IMR-90 (cell line): ENCODE results near the gene TMEM143. TPM values are rescaled to one million over a fixed set of nuclear protein-coding genes. Genes with fewer than 3 reads are reported as not detected.

ENCODE experiments used
- ATAC-seq: fragments of 200-7000 bp; cut with Tn5 transposase; 2 replicates; pipeline ENCODE4 v1.9.1; 2020; ENCODE audit warnings: low read depth, mild to moderate bottlenecking, moderate library complexity
- BruUV-seq: library from RNA; stranded (reverse); fragments of 400-500 nt; replicated peaks from 2 replicates; lab custom pipeline; 2021; lab: Mats Ljungman, UMichigan
- CTCF ChIA-PET: fragments of 300-600 bp; formaldehyde crosslinking; extraction: SDS; loops from one replicate; lab custom pipeline; 2021; ENCODE audit warnings: antibody characterized with exemption; lab: Yijun Ruan, JAX
- POLR2A ChIA-PET: fragments of 300-600 bp; sonication (Branson Sonifier 250); formaldehyde crosslinking; loops from one replicate; lab custom pipeline; 2022; ENCODE audit warnings: antibody characterized with exemption; ENCODE audit not compliant: unreplicated experiment; lab: Charles Lee
- DNase-seq: peaks from one replicate; pipeline ENCODE4 v3.0.0; 2013
- H2AFZ ChIP-seq: replicated peaks from 2 replicates; pipeline ENCODE3; 2013; ENCODE audit warnings: low read length, mild to moderate bottlenecking; ENCODE audit not compliant: poor library complexity
- H2AK5ac ChIP-seq: 2 replicates; pipeline ENCODE4 v1.6.1; 2013; ENCODE audit warnings: low read depth, low read length, inconsistent platforms
- H2AK9ac ChIP-seq: replicated peaks from 2 replicates; pipeline ENCODE3; 2013; ENCODE audit warnings: mild to moderate bottlenecking, low read depth, low read length, moderate library complexity; ENCODE audit not compliant: poor library complexity
- H2BK120ac ChIP-seq: 2 replicates; pipeline ENCODE4 v1.6.1; 2013; ENCODE audit warnings: low read depth, low read length, inconsistent platforms
- H2BK15ac ChIP-seq: 3 replicates; pipeline ENCODE4 v1.6.1; 2013; ENCODE audit warnings: low read depth, low read length, inconsistent platforms
- H2BK20ac ChIP-seq: 2 replicates; pipeline ENCODE4 v1.6.1; 2013; ENCODE audit warnings: low read depth, mild to moderate bottlenecking, inconsistent platforms, low read length, moderate library complexity
- H2BK5ac ChIP-seq: 2 replicates; pipeline ENCODE4 v1.6.1; 2013; ENCODE audit warnings: mild to moderate bottlenecking, low read depth, low read length, inconsistent platforms; ENCODE audit not compliant: poor library complexity, severe bottlenecking
- H3K14ac ChIP-seq: replicated peaks from 2 replicates; pipeline ENCODE4 v1.6.1; 2013; ENCODE audit warnings: low read depth, low read length, inconsistent platforms
- H3K18ac ChIP-seq: 2 replicates; pipeline ENCODE4 v1.6.1; 2013; ENCODE audit warnings: low read depth, low read length, control low read depth
- H3K23ac ChIP-seq: 2 replicates; pipeline ENCODE4 v1.6.1; 2013; ENCODE audit warnings: low read depth, low read length, inconsistent platforms
- H3K27ac ChIP-seq: 2 replicates; pipeline ENCODE4 v1.5.1; 2013; ENCODE audit warnings: mild to moderate bottlenecking, control low read depth, low read length; ENCODE audit not compliant: insufficient read depth
- H3K27me3 ChIP-seq: 2 replicates; pipeline ENCODE4 v1.6.1; 2013; ENCODE audit warnings: low read length; ENCODE audit not compliant: control insufficient read depth, insufficient read depth
- H3K36me3 ChIP-seq: 2 replicates; pipeline ENCODE4 v1.6.1; 2013; ENCODE audit warnings: low read length, mixed read lengths; ENCODE audit not compliant: control insufficient read depth, insufficient read depth
- H3K4ac ChIP-seq: 2 replicates; pipeline ENCODE4 v1.6.1; 2013; ENCODE audit warnings: low read depth, low read length, inconsistent platforms
- H3K4me1 ChIP-seq: 2 replicates; pipeline ENCODE4 v1.6.1; 2013; ENCODE audit warnings: low read length, mixed read lengths; ENCODE audit not compliant: control insufficient read depth, insufficient read depth
- H3K4me2 ChIP-seq: 2 replicates; pipeline ENCODE4 v1.6.1; 2013; ENCODE audit warnings: low read depth, mild to moderate bottlenecking, control low read depth, low read length, moderate library complexity
- H3K4me3 ChIP-seq: 2 replicates; pipeline ENCODE4 v1.5.1; 2013; ENCODE audit warnings: low read depth, mild to moderate bottlenecking, control low read depth, low read length, moderate library complexity; ENCODE audit not compliant: insufficient read depth
- H3K56ac ChIP-seq: 2 replicates; pipeline ENCODE4 v1.6.1; 2013; ENCODE audit warnings: low read length, inconsistent platforms; ENCODE audit not compliant: insufficient read depth; ENCODE audit errors: extremely low read depth
- H3K79me1 ChIP-seq, 2 experiments: 2 replicates each; pipeline ENCODE4 v1.6.1; 2013; ENCODE audit warnings: low read length in 2 of 2, inconsistent platforms in 1 of 2, low read depth in 1 of 2
- H3K9ac ChIP-seq: 2 replicates; pipeline ENCODE4 v1.6.1; 2013; ENCODE audit warnings: low read depth, low read length, control low read depth
- H3K9me1 ChIP-seq: 2 replicates; pipeline ENCODE4 v1.6.1; 2013; ENCODE audit warnings: low read length, inconsistent platforms; ENCODE audit not compliant: insufficient read depth
- H3K9me3 ChIP-seq: 2 replicates; pipeline ENCODE4 v1.6.1; 2013; ENCODE audit warnings: low read length; ENCODE audit not compliant: control insufficient read depth, insufficient read depth
- H4K20me1 ChIP-seq: 2 replicates; pipeline ENCODE4 v1.6.1; 2013; ENCODE audit warnings: low read length, inconsistent platforms; ENCODE audit not compliant: insufficient read depth
- H4K5ac ChIP-seq: 2 replicates; pipeline ENCODE4 v1.6.1; 2013; ENCODE audit warnings: mild to moderate bottlenecking, low read depth, low read length, control low read depth
- H4K8ac ChIP-seq, 2 experiments: 2 replicates each; pipeline ENCODE4 v1.6.1; 2013; ENCODE audit warnings: low read depth in 2 of 2, low read length in 2 of 2, control low read depth in 1 of 2, inconsistent platforms in 1 of 2
- H4K91ac ChIP-seq: 2 replicates; pipeline ENCODE4 v1.6.1; 2013; ENCODE audit warnings: low read depth, low read length, inconsistent platforms; ENCODE audit not compliant: insufficient read depth
- CEBPB ChIP-seq: IDR thresholded peaks from 2 replicates; pipeline ENCODE4 v1.6.1; 2012; ENCODE audit warnings: low read depth, low read length, improper control_type of control experiment
- CHD1 ChIP-seq: IDR thresholded peaks from 2 replicates; pipeline ENCODE4 v1.6.1; 2012; ENCODE audit warnings: low read depth, low read length, improper control_type of control experiment
- FOS ChIP-seq: fragments of 150-350 bp; IDR thresholded peaks from 2 replicates; pipeline ENCODE4 v1.6.1; 2016; ENCODE audit warnings: low read depth, low read length
- NFE2L2 ChIP-seq: fragments of 150-350 bp; IDR thresholded peaks from 2 replicates; pipeline ENCODE4 v1.6.1; 2016; ENCODE audit warnings: low read depth, mild to moderate bottlenecking, low read length
- POLR2A ChIP-seq: IDR thresholded peaks from 2 replicates; pipeline ENCODE4 v1.6.1; 2012; ENCODE audit warnings: mild to moderate bottlenecking, low read depth, low read length
- RAD21 ChIP-seq: IDR thresholded peaks from 2 replicates; pipeline ENCODE4 v1.6.1; 2012; ENCODE audit warnings: low read length, improper control_type of control experiment
- RCOR1 ChIP-seq: IDR thresholded peaks from 2 replicates; pipeline ENCODE4 v1.6.1; 2012; ENCODE audit warnings: mild to moderate bottlenecking, low read length, improper control_type of control experiment; ENCODE audit not compliant: insufficient replicate concordance
- SMC3 ChIP-seq: fragments of 150-350 bp; IDR thresholded peaks from 2 replicates; pipeline ENCODE4 v1.6.1; 2016; ENCODE audit warnings: low read depth, mild to moderate bottlenecking, antibody characterized with exemption, low read length, moderate library complexity
- WGBS, 2 experiments: methylation state at CpG; one replicate each; pipeline versions ENCODE4 v1.1.5 to v1.1.7; 2013; ENCODE audit warnings: missing lambda C conversion rate in 2 of 2; ENCODE audit not compliant: insufficient read length in 1 of 2; ENCODE audit errors: extremely low coverage in 2 of 2; 5-methylcytosine and 5-hydroxymethylcytosine counted together
- dilution Hi-C: fragments of 300-500 bp; cut with HindIII; formaldehyde crosslinking; loops from one replicate; pipeline ENCODE4 v1.14.3; 2018; ENCODE audit warnings: low sequenced_read_pairs; ENCODE audit not compliant: unreplicated experiment
- in situ Hi-C: fragments of 300-500 bp; cut with MboI; formaldehyde crosslinking; loops from 3 replicates; pipeline ENCODE4 v1.14.3; 2019; ENCODE audit warnings: low sequenced_read_pairs, inconsistent platforms, mixed read lengths
- intact Hi-C: fragments of 100-400 bp; cut with micrococcal nuclease; formaldehyde crosslinking; loops from 2 replicates; pipeline ENCODE4 v1.10.0; 2022
- polyA plus RNA-seq, 3 experiments: library from polyadenylated mRNA; depleted of rRNA; stranded (reverse); fragments of >200 nt; gene quantifications; 2 replicates each; pipeline ENCODE4 v1.2.3, GENCODE V29; 2012; ENCODE audit warnings: low replicate concordance in 1 of 3
- total RNA-seq: library from RNA; depleted of rRNA; stranded (reverse); fragments of >200 nt; gene quantifications from 2 replicates; pipeline ENCODE4 v1.2.3, GENCODE V29; 2012

Gene TMEM143
- total and polyA plus RNA-seq, 2 of the 4 experiments (the other 2 are of a cell fraction): 1.3 to 7.6 TPM

DNA sequence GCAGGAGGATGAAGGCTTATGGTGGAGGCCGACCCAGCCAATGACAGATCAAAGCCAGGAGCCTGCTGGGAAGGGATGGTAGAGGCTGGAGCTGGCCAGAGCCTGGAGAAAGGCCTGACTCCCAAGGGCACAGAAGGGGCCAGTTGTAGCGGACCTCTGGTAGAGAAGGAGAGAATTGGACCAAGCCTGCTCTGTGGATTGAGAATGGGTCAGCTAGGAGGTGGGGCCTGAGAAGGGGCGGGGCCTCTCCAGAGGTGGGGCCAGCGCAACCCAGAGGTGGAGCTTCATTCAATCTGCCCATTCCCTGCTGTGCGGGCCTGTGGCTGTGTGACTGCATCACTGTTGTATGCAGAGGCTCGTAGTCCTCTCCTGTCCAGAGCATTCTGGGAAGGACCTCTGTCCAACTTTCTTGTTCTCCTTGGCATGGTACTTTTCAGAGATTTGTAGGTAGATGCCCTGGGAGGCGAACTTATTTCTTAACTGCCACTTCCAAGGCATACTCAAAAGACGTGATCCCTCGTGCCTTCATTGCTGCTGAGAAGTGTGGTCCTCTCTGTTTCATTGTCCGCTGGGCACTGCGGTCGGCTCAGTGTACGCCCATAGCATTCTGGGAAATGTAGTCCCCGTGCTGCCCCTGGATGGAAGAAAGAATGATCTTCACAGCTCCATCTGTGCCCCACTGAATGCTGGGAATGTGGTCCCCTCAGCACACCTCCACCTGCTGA, 36.4 kb upstream of the TMEM143 start:
- no peak for TF ChIP-seq CEBPB
- no peak for TF ChIP-seq FOS
- no peak for TF ChIP-seq RAD21
- TF ChIP-seq POLR2A: no peak
- TF ChIP-seq SMC3: no peak
- no peak for TF ChIP-seq NFE2L2
- no peak for TF ChIP-seq RCOR1
- no peak for TF ChIP-seq CHD1
- H3K9me1 ChIP-seq: peaks cover 3% of the 10 kb centered on the region; the same call in 1 of the 2 replicates
- ChIA-PET POLR2A (no interaction called here), CTCF (interaction anchor here (0.6 to 1.2 kb wide), 2 partner anchors 8 to 60 kb away, joined by 3 to 4 read pairs; no protein-coding TSS in a partner anchor)
- 53% methylated on average over 5 of the region's 14 CpGs; no CpG with 5 or more reads in 1 of the 2 experiments for WGBS, 2 experiments
- peak overlapping the region; percentile 72 for H2AK9ac ChIP-seq
- H4K5ac ChIP-seq: no peak overlapping the region
- H3K56ac ChIP-seq: no peak overlapping the region
- no peak overlapping the region; the same call in 1 of the 2 replicates for H2AK5ac ChIP-seq
- no peak overlapping the region for H3K4ac ChIP-seq
- H3K27me3 ChIP-seq: peaks cover 30% of the 10 kb centered on the region
- H3K9ac ChIP-seq: no peak overlapping the region
- no peak overlapping the region for H3K23ac ChIP-seq
- no peaks in the 10 kb centered on the region for H3K4me1 ChIP-seq
- peak; percentile 75 for ATAC-seq
- intact Hi-C loops (no loop called here), dilution Hi-C loops (no loop called here), in situ Hi-C loops (no loop called here)
- peak overlapping the region; percentile 25; the same call in 1 of the 2 replicates for H3K4me3 ChIP-seq
- H3K79me1 ChIP-seq: no peaks in the 10 kb centered on the region
- H3K27ac ChIP-seq: no peak overlapping the region
- no peaks in the 10 kb centered on the region for H3K9me3 ChIP-seq
- H3K4me2 ChIP-seq: peak overlapping the region; percentile 60; the same call in 1 of the 2 replicates
- peak; percentile 55 for DNase-seq
- BruUV-seq: no TSS peak
- no peak overlapping the region for H3K14ac ChIP-seq
- peak overlapping the region; percentile 22 for H2BK5ac ChIP-seq
- no peaks in the 10 kb centered on the region for H3K36me3 ChIP-seq
- H4K20me1 ChIP-seq: no peaks in the 10 kb centered on the region; the same call in 1 of the 2 replicates
- no peak overlapping the region for H2BK120ac ChIP-seq
- H4K8ac ChIP-seq: peak overlapping the region; percentile 29 to 79; a peak in 3 of 4 replicates
- no peak overlapping the region for H4K91ac ChIP-seq
- peak overlapping the region; percentile 8; the same call in 1 of the 2 replicates for H3K18ac ChIP-seq
- no peak overlapping the region for H2BK15ac ChIP-seq
- peak overlapping the region; percentile 83 for H2AFZ ChIP-seq
- H2BK20ac ChIP-seq: no peak overlapping the region
